ENCODE data around the gene HAL.

Gene HAL

GRCh38 chr12:96015672-96016071 is 19.5 kb upstream of the HAL start:
- no peak overlapping the region for H3K4me3 ChIP-seq (replicated peaks; ENCODE audit: low read depth, low read length)
- DNase-seq (ENCODE audit: extremely low read depth, low read depth): no peak
- TF ChIP-seq CTCF (IDR thresholded peaks at IDR 0.05; ENCODE audit: low read depth, low read length, missing control alignments): peak; percentile 41

- no peak for TF ChIP-seq CTCF (IDR thresholded peaks at IDR 0.05; ENCODE audit: low read depth, low read length, missing control alignments)
- no peak for DNase-seq (ENCODE audit: extremely low read depth, low read depth)
- H3K4me3 ChIP-seq (replicated peaks; ENCODE audit: low read depth, low read length): no peak overlapping the region
Observed at GRCh38 chr12:96014943-96015599, 18.9 kb upstream of the HAL start.

GRCh38 chr12:96007729-96008128 is 11.6 kb upstream of the HAL start:
- H3K4me3 ChIP-seq (replicated peaks; ENCODE audit: low read depth, low read length): no peak overlapping the region
- TF ChIP-seq CTCF (IDR thresholded peaks at IDR 0.05; ENCODE audit: low read depth, low read length, missing control alignments): no peak
- no peak for DNase-seq (ENCODE audit: extremely low read depth, low read depth)

- H3K4me3 ChIP-seq (replicated peaks; ENCODE audit: low read depth, low read length): no peak overlapping the region
- no peak for TF ChIP-seq CTCF (IDR thresholded peaks at IDR 0.05; ENCODE audit: low read depth, low read length, missing control alignments)
- no peak for DNase-seq (ENCODE audit: extremely low read depth, low read depth)
Observed at GRCh38 chr12:96006727-96007126, 10.6 kb upstream of the HAL start.

- TF ChIP-seq CTCF (IDR thresholded peaks at IDR 0.05; ENCODE audit: low read depth, low read length, missing control alignments): no peak
- DNase-seq (ENCODE audit: extremely low read depth, low read depth): no peak
- H3K4me3 ChIP-seq (replicated peaks; ENCODE audit: low read depth, low read length): no peak overlapping the region
Observed at GRCh38 chr12:96000858-96001257, 4.7 kb upstream of the HAL start.

- TF ChIP-seq CTCF (IDR thresholded peaks at IDR 0.05; ENCODE audit: low read depth, low read length, missing control alignments): no peak
- no peak for DNase-seq (ENCODE audit: extremely low read depth, low read depth)
- H3K4me3 ChIP-seq (replicated peaks; ENCODE audit: low read depth, low read length): no peak overlapping the region
Observed at GRCh38 chr12:95999484-95999883, 3.3 kb upstream of the HAL start.
